Peyer's patch (tissue), 4 donors: ENCODE measurements around the gene LRFN5.

ENCODE experiments used
- POLR2A ChIP-seq, 2 donors: fragments of 450-650 bp; IDR thresholded peaks; one replicate each; pipeline ENCODE4 v1.5.1; 2017; ENCODE audit warnings: antibody characterized with exemption in 2 of 2, mild to moderate bottlenecking in 2 of 2, moderate library complexity in 2 of 2
- TF ChIP-seq, protein P1 (sequence below), 6 experiments: fragments of 450-650 bp in 4 of 6; fragments of 200-600 bp in 2 of 6; sonication (generic) in 1 of 6; IDR thresholded peaks; one replicate each; pipeline ENCODE4 v1.5.1; 2017 to 2019; ENCODE audit warnings: antibody characterized with exemption in 6 of 6, mild to moderate bottlenecking in 3 of 6, moderate library complexity in 1 of 6

DNA sequence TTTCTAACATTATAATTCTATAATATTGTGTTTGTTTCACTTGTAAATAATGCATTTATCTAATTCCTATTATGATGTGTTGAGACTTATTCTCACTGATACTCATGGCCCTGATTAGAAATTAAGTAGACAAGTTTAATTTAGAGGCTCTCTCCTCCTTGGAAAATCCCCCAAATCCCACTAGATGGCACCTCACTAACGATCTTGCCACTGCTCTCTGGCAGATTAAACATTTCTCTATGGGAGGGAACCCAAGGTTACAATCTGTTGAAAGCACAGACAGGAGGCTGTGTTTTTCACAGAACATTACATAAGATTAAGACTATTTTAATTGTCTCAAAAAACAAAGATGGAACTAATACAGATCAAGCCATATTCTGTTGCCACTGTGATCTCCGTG, 318.7 kb downstream of the LRFN5 start:
- TF ChIP-seq, protein P1, sequence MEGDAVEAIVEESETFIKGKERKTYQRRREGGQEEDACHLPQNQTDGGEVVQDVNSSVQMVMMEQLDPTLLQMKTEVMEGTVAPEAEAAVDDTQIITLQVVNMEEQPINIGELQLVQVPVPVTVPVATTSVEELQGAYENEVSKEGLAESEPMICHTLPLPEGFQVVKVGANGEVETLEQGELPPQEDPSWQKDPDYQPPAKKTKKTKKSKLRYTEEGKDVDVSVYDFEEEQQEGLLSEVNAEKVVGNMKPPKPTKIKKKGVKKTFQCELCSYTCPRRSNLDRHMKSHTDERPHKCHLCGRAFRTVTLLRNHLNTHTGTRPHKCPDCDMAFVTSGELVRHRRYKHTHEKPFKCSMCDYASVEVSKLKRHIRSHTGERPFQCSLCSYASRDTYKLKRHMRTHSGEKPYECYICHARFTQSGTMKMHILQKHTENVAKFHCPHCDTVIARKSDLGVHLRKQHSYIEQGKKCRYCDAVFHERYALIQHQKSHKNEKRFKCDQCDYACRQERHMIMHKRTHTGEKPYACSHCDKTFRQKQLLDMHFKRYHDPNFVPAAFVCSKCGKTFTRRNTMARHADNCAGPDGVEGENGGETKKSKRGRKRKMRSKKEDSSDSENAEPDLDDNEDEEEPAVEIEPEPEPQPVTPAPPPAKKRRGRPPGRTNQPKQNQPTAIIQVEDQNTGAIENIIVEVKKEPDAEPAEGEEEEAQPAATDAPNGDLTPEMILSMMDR (IDR thresholded peaks at IDR 0.05) = peak in 1 of 6 experiments; percentile 20
- TF ChIP-seq POLR2A (IDR thresholded peaks at IDR 0.05) = no peak
